K562 (cell line): ENCODE measurements around the gene ZNF391. TPM values are rescaled to one million over a fixed set of nuclear protein-coding genes. Genes with fewer than 3 reads are reported as not detected.

Experiments used
- BRCA1 ChIP-seq, 2 experiments: fragments of 450-650 bp in 1 of 2; sonication (generic) in 1 of 2; formaldehyde crosslinking in 1 of 2; IDR thresholded peaks; 2 replicates each; pipeline versions ENCODE4 v1.5.0 to v1.6.1; 2017 to 2020; ENCODE audit warnings: mild to moderate bottlenecking in 1 of 2, missing genetic modification reagents in 1 of 2
- ELF1 ChIP-seq: fragments of 200-800 bp; sonication (Bioruptor generic); IDR thresholded peaks from 2 replicates; pipeline ENCODE4 v1.6.1; 2016; ENCODE audit warnings: missing genetic modification characterization, missing compliant biosample characterization
- HCFC1 ChIP-seq: IDR thresholded peaks from 2 replicates; pipeline ENCODE4 v1.6.1; 2012; ENCODE audit warnings: low read depth, low read length, improper control_type of control experiment
- HDAC1 ChIP-seq, 2 experiments: fragments of 450-650 bp; IDR thresholded peaks; 2 replicates each; pipeline ENCODE4 v1.6.1; 2016 to 2017; ENCODE audit warnings: inconsistent platforms in 1 of 2, mild to moderate bottlenecking in 1 of 2, moderate library complexity in 1 of 2
- NFXL1 ChIP-seq: fragments of 450-650 bp; formaldehyde crosslinking; IDR thresholded peaks from 2 replicates; pipeline ENCODE4 v1.4.0; 2021; ENCODE audit warnings: mild to moderate bottlenecking
- NUFIP1 ChIP-seq: fragments of 450-650 bp; IDR thresholded peaks from 2 replicates; pipeline ENCODE4 v1.6.1; 2018; ENCODE audit not compliant: partially characterized antibody
- REST ChIP-seq, 2 experiments: fragments of 450-650 bp; formaldehyde crosslinking in 1 of 2; IDR thresholded peaks; 2 replicates each; pipeline versions ENCODE4 v1.4.0 to v1.6.1; 2014 to 2020; ENCODE audit warnings: mild to moderate bottlenecking in 2 of 2, borderline replicate concordance in 1 of 2, low read depth in 1 of 2
- polyA plus RNA-seq, 8 experiments: library from polyadenylated mRNA; depleted of rRNA in 4 of 8; stranded (reverse) in 5 of 8; unstranded in 3 of 8; fragments of >200 nt; fragmentation: Nextera tagmentation in 2 of 8; fragmentation: Illumina TruSeq in 1 of 8; extraction: Ambion mirVana in 2 of 8; extraction: Trizol in 1 of 8; gene quantifications; 2 replicates each; pipeline versions ENCODE4 v1.2.1 to v1.2.3, GENCODE V29; 2011 to 2014; ENCODE audit warnings: inconsistent platforms in 1 of 8, missing spikeins in 1 of 8
- total RNA-seq, 7 experiments: library from RNA; depleted of rRNA in 6 of 7; stranded (reverse); fragments of >200 nt in 6 of 7; fragmentation: Illumina TruSeq in 2 of 7; extraction: Trizol in 2 of 7; gene quantifications; 2 replicates each; pipeline versions ENCODE4 v1.2.1 to v1.2.3, GENCODE V29; 2011 to 2021; ENCODE audit warnings: low replicate concordance in 1 of 7
- TF ChIP-seq, protein P1 (sequence below): fragments of 250-450 bp; sonication (Bioruptor Pico); IDR thresholded peaks from 2 replicates; pipeline ENCODE4 v1.5.0; 2021; ENCODE audit warnings: mild to moderate bottlenecking, moderate library complexity
- TF ChIP-seq, protein P2 (sequence below), 2 experiments: fragments of 450-650 bp in 1 of 2; sonication (generic) in 1 of 2; formaldehyde crosslinking in 1 of 2; IDR thresholded peaks in 1 of 2; conservative IDR thresholded peaks in 1 of 2; 2 replicates each; pipeline versions ENCODE4 v1.6.1 to v1.8.1; 2016 to 2023; ENCODE audit warnings: mild to moderate bottlenecking in 2 of 2, moderate library complexity in 2 of 2, inconsistent platforms in 1 of 2, missing genetic modification reagents in 1 of 2
- TF ChIP-seq, protein P3 (sequence below), 3 experiments: IDR thresholded peaks in 2 of 3; conservative IDR thresholded peaks in 1 of 3; 2 replicates each; pipeline ENCODE4 v1.5.1; 2011 to 2012; ENCODE audit warnings: low read length in 3 of 3, mild to moderate bottlenecking in 3 of 3, control low read depth in 2 of 3, improper control_type of control experiment in 1 of 3, inconsistent platforms in 1 of 3, low read depth in 1 of 3, mixed read lengths in 1 of 3, moderate library complexity in 1 of 3; ENCODE audit not compliant: insufficient read depth in 2 of 3

The ZNF391 gene
- total and polyA plus RNA-seq, 9 of the 15 experiments (the other 6 are each of a cell fraction or from before 2014, with no cell fraction given): 2.3 to 10.1 (median 5.8) TPM

GRCh38 chr6:27374824-27375612 lies 13.5 kb upstream of the ZNF391 start (continued):
- TF ChIP-seq ELF1 (no peak), BRCA1 (IDR thresholded peaks at IDR 0.05) (no peak), BRCA1 (CRISPR knock-in tag; IDR thresholded peaks at IDR 0.05) (no peak), HDAC1 (IDR thresholded peaks at IDR 0.05) (peak in 1 of 2 experiments; percentile 49; a peak in 1 of 4 replicates), REST (IDR thresholded peaks at IDR 0.05; ENCODE audit: borderline replicate concordance) (no peak), REST (CRISPR knock-in tag; IDR thresholded peaks at IDR 0.05; ENCODE audit: low read depth) (no peak), NUFIP1 (no peak), NFXL1 (CRISPR knock-in tag) (no peak), HCFC1 (peak; percentile 92)
- TF ChIP-seq, protein P1, sequence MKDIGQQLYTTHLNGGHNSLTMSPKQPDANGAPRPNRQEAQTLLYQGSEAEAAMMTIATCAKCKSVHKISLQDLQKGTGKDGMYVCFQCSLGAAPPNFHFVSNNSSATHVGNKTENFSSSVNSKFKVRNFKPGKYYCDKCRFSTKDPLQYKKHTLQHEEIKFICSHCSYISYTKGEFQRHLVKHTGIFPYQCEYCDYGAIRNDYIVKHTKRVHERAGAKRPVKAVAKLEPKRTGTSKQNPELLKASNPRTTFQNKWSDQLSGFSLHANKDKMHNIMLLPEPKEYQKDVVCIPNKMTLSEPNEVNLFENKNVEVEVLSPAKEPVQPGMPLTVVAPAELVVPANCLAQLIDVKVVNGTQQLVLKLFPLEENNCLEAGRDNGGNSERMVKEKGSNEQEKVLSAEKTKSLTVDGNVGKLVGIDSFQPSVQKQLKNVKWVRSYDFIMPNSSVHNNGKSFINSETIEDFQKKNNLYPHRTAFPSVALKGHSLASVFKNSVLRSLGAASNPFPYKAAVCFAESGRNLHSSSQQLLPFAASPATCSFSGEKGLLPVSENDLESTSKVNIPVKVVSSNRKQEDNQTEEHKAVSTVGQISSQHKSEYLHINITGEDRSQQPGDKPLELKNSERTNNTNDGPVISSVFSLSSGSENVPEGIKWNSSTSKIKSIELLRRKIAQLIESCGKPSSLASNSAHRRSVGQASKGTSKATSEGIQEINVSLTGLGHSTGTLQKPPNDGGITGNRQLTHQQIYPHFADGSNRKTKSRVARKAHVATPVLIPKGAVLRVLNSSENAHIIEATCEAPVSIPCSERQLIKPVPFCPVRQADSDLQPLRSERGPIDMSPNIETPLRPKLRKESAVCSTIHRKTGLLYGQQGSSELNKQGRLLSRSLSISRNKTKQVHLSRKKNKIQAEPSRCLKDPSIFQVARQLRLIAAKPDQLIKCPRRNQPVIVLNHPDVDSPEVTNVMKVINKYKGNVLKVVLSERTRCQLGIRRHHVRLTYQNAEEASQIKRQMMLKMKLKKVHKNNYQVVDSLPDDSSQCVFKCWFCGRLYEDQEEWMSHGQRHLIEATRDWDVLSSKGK: no peak
- TF ChIP-seq, protein P2, sequence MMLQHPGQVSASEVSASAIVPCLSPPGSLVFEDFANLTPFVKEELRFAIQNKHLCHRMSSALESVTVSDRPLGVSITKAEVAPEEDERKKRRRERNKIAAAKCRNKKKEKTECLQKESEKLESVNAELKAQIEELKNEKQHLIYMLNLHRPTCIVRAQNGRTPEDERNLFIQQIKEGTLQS (IDR thresholded peaks at IDR 0.05): 0 out of 2 replicates have a peak, but pooled peaks have one; percentile 31
- TF ChIP-seq, protein P2 (CRISPR knock-in tag; conservative IDR thresholded peaks at IDR 0.05): no peak
- TF ChIP-seq, protein P3, sequence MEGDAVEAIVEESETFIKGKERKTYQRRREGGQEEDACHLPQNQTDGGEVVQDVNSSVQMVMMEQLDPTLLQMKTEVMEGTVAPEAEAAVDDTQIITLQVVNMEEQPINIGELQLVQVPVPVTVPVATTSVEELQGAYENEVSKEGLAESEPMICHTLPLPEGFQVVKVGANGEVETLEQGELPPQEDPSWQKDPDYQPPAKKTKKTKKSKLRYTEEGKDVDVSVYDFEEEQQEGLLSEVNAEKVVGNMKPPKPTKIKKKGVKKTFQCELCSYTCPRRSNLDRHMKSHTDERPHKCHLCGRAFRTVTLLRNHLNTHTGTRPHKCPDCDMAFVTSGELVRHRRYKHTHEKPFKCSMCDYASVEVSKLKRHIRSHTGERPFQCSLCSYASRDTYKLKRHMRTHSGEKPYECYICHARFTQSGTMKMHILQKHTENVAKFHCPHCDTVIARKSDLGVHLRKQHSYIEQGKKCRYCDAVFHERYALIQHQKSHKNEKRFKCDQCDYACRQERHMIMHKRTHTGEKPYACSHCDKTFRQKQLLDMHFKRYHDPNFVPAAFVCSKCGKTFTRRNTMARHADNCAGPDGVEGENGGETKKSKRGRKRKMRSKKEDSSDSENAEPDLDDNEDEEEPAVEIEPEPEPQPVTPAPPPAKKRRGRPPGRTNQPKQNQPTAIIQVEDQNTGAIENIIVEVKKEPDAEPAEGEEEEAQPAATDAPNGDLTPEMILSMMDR (IDR thresholded peaks at IDR 0.05 in 2 of 3, conservative IDR thresholded peaks at IDR 0.05 in 1 of 3; ENCODE audit: insufficient read depth in 2 of 3, low read depth in 1 of 3, low read length in 3 of 3): 0 out of 6 replicates have a peak, but pooled peaks of 1 of the 3 experiments have one; percentile 3
